ENCODE results near the gene ERG.

DNA sequence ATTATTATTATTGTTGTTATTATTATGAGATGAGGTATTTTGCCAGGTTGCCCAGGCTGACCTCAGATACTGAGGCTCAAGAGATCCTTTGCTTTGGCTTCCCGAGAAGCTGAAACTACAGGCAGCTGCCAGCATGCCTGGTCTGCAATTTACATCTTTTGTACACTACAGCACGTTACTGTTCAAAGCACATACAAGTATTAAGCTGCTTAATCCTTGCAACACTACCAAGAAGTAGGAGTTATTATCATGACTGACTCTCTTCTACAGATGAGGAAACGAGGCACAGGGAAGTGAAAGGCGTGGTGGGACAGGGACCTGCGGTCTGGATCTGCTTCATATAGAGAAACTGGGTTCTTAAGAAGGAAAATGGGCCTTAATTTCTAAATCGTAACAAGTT, 11.6 kb downstream of the ERG start:
- TF ChIP-seq CREB1 (CRISPR knock-in tag; IDR thresholded peaks at IDR 0.05; ENCODE audit: low read depth): no peak
- no peak for TF ChIP-seq ZNF114 (CRISPR knock-in tag; IDR thresholded peaks at IDR 0.05)
- TF ChIP-seq, protein P1, sequence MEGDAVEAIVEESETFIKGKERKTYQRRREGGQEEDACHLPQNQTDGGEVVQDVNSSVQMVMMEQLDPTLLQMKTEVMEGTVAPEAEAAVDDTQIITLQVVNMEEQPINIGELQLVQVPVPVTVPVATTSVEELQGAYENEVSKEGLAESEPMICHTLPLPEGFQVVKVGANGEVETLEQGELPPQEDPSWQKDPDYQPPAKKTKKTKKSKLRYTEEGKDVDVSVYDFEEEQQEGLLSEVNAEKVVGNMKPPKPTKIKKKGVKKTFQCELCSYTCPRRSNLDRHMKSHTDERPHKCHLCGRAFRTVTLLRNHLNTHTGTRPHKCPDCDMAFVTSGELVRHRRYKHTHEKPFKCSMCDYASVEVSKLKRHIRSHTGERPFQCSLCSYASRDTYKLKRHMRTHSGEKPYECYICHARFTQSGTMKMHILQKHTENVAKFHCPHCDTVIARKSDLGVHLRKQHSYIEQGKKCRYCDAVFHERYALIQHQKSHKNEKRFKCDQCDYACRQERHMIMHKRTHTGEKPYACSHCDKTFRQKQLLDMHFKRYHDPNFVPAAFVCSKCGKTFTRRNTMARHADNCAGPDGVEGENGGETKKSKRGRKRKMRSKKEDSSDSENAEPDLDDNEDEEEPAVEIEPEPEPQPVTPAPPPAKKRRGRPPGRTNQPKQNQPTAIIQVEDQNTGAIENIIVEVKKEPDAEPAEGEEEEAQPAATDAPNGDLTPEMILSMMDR (conservative IDR thresholded peaks at IDR 0.05; ENCODE audit: low read depth in 2 of 2): no peak
- TF ChIP-seq REST (IDR thresholded peaks at IDR 0.05; ENCODE audit: unreplicated experiment): no peak
- TF ChIP-seq POLR2AphosphoS5 (IDR thresholded peaks at IDR 0.05; ENCODE audit: low read depth): no peak
- no peak for TF ChIP-seq EZH2 (IDR thresholded peaks at IDR 0.05; ENCODE audit: low read depth, unreplicated experiment)
- no peak for TF ChIP-seq EZH2phosphoT487 (IDR thresholded peaks at IDR 0.05; ENCODE audit: unreplicated experiment)
- TF ChIP-seq ZNF331 (CRISPR knock-in tag; IDR thresholded peaks at IDR 0.05; ENCODE audit: low read depth): no peak
- TF ChIP-seq JUNB (IDR thresholded peaks at IDR 0.05; ENCODE audit: unreplicated experiment): no peak
